ENCODE measurements around the gene KIF5A.
"Not testable (repeated sequence)": the region's sequence is repeated elsewhere in the genome, so short reads cannot be mapped to it uniquely, and the experiment has no call there.

The KIF5A gene

GRCh38 chr12:57551637-57552305 is 1.9 kb downstream of the KIF5A start:
- no peak for FAIRE-seq

GRCh38 chr12:57552306-57552651 is 2.4 kb downstream of the KIF5A start:
- FAIRE-seq (no peak), DNase-seq (ENCODE audit: extremely low spot score, insufficient read length, low read depth) (no peak)

More at GRCh38 chr12:57551637-57552305, 1.9 kb downstream of the KIF5A start:
- DNase-seq (ENCODE audit: extremely low spot score, insufficient read length, low read depth), result no peak

DNA sequence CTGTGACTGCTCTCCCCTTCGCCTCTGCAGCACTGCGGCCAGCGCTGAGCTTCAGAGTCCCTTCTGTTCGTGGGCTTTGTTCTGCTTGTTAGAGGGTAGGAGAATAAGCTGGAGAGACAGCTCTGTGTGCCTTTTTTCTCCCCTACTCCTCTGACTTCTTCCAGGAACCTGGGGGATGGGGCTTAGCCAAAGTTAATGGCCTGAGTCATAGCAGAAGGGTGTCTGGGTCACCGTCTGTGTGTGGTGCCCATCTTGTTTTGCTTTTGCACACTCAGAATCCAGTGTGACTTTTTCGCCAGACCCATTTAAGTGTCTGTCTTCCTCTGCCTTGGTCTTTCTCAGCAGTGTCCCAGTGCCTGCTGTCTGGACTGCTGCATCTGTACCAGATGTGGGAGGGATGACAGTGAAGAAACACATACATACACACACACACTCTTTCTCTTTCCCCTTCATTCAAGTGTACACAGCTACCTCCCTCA is 3.0 kb downstream of the KIF5A start:
- no peak for FAIRE-seq
- DNase-seq (ENCODE audit: extremely low spot score, insufficient read length, low read depth), result no peak

DNA sequence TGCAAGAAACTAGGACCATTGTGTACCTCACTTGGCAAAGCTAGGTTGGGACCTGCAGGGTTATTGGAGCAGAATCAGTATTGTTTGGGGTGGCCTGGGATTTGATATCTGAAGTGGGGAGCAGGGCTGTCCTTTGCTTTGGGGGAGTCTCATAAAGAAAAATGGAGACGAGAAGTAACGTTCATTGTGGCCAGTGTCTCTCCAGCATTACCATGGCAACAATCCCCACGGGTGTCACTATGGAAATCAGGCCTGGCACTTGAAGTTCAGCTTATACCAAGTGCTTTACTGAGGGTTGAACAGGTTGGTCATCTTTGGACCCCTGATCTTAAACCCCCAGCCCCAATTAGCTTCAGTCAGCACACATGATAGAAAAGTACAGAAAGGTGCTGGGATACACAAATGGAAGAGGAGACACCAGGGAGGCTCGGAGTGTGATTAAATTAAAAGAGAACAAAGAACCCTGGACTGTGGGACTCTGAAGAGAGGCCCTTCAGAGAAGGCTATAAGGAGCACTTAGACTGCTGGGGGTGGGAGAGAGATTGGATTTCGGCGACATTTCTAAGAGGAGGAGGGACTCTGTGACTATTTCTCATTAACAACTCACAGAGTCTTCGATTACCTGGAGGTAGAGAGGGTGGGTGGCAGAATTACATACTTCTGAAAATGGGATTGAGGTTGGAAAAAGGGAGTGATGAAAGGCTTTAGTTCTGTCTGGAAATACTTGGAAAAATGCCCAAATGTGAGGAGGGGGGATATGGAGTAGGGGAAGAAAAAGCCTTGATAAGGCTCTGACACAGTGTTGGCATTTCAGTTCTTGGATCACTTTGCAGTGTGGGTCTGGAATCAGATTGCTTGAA is 3.7 kb downstream of the KIF5A start:
- FAIRE-seq, result no peak
- no peak for DNase-seq (ENCODE audit: extremely low spot score, insufficient read length, low read depth)

DNA sequence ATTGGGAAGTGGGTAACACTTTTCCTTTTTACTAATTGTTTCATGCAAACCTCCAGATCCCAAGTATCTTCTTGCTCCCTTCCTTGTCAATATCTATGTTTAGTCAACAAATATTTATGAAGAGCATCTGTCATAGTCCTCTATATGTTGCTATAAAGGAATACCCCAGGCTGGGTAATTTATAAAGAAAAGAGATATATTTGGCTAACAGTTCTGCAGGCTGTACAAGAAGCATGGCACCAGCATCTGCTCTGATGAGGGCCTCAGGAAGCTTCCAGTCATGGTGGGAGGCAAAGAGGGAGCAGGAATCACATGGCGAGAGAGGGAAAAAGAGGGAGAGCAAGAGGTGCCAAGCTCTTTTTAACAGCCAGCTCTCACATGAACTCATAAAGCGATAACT is 4.6 kb downstream of the KIF5A start:
- no peak for FAIRE-seq

GRCh38 chr12:57554897-57555296 is 5.1 kb downstream of the KIF5A start:
- FAIRE-seq, result no peak
- DNase-seq (ENCODE audit: extremely low spot score, insufficient read length, low read depth), result no peak

More for the DNA sequence above, 4.6 kb downstream of the KIF5A start:
- no peak for DNase-seq (ENCODE audit: extremely low spot score, insufficient read length, low read depth)

- FAIRE-seq, result no peak
- no peak for DNase-seq (ENCODE audit: extremely low spot score, insufficient read length, low read depth)
Observed at GRCh38 chr12:57558864-57559263, 9.0 kb downstream of the KIF5A start.

DNA sequence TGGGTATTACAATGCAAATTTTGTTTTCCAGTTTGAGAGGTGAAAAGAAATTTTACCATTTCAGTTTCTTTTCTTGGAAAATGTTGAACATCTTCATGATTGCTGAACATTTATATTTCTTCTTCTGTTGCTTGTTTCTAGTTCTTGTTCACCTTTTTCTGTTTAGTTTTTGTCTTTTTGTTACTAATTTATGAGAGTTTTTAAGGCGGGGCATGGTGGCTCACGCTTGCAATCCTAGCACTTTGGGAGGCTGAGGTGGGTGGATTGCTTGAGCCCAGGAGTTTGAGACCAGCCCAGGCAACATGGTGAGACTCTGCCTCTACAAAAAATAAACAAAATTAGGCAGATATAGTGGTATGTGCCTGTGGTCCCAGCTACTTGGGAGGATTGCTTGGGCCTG is 10.7 kb downstream of the KIF5A start:
- FAIRE-seq (no peak), DNase-seq (ENCODE audit: extremely low spot score, insufficient read length, low read depth) (no peak)

GRCh38 chr12:57561117-57561516 is 11.3 kb downstream of the KIF5A start:
- not testable (repeated sequence) for DNase-seq (ENCODE audit: extremely low spot score, insufficient read length, low read depth); FAIRE-seq

DNA sequence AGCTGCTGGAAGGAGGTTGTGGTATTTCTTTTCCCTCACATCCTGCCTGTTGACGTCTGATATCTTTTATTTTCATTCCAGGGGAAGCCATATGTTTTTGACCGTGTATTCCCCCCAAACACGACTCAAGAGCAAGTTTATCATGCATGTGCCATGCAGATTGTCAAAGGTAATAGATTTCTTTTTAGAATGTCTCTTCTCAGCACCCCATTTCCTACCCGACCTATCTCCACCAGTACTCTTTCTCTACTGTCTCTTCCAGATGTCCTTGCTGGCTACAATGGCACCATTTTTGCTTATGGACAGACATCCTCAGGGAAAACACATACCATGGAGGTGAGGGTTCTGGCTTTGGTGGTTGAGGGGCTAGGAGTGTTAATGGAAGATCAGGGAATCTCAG is 13.5 kb downstream of the KIF5A start:
- DNase-seq (ENCODE audit: extremely low spot score, insufficient read length, low read depth), result no peak
- FAIRE-seq, result no peak

GRCh38 chr12:57564178-57564740 is 14.4 kb downstream of the KIF5A start:
- no peak for DNase-seq (ENCODE audit: extremely low spot score, insufficient read length, low read depth)
- FAIRE-seq, result no peak

DNA sequence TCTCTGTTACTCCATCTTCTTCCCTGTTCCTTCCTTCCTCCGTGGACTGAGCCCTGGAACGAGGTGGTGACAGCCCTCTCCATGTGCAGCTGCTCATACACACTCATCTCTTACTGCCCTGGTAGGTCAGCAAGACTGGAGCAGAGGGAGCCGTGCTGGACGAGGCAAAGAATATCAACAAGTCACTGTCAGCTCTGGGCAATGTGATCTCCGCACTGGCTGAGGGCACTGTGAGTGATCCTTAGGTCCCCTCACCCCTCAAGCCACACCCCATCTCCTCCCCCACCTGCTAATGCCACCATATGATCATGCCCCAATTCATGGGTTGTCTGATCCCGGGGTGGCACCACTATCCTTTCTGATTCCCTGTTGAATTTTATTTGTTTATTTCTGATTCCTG is 19.0 kb downstream of the KIF5A start:
- DNase-seq (ENCODE audit: extremely low spot score, insufficient read length, low read depth), result no peak
- no peak for FAIRE-seq

DNA sequence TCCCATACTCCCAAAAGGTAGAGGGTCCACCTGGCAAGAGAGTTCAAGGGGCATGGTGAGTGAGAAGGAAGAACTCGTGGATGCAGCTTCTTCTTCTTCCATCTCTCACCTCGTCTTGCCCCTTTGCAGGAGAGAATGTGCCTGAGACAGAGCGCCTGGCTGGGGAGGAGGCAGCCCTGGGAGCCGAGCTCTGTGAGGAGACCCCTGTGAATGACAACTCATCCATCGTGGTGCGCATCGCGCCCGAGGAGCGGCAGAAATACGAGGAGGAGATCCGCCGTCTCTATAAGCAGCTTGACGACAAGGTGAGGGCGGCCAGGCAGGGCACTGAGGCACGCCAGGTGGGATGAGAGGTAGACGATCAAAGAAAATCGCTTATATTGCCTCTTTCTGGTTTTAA is 20.0 kb downstream of the KIF5A start:
- no peak for DNase-seq (ENCODE audit: extremely low spot score, insufficient read length, low read depth)

DNA sequence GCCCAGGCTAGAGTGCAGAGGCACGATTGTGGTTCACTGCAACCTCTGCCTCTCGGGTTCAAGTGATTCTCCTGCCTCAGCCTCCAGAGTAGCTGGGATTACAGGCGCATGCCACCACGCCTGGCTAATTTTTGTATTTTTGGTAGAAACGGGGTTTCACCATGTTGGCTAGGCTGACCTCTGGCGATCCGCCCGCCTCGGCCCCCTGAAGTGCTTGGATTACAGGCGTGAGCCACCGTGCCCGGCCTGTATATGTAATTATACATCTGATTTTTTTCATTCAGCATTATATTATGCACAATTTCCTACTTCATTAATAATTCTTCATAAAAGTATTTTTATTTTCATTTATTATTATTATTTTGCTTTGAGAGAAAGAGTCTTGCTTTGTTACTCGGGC is 20.6 kb downstream of the KIF5A start:
- DNase-seq (ENCODE audit: extremely low spot score, insufficient read length, low read depth); FAIRE-seq: not testable (repeated sequence)

More for the DNA sequence above, 20.0 kb downstream of the KIF5A start:
- no peak for FAIRE-seq

DNA sequence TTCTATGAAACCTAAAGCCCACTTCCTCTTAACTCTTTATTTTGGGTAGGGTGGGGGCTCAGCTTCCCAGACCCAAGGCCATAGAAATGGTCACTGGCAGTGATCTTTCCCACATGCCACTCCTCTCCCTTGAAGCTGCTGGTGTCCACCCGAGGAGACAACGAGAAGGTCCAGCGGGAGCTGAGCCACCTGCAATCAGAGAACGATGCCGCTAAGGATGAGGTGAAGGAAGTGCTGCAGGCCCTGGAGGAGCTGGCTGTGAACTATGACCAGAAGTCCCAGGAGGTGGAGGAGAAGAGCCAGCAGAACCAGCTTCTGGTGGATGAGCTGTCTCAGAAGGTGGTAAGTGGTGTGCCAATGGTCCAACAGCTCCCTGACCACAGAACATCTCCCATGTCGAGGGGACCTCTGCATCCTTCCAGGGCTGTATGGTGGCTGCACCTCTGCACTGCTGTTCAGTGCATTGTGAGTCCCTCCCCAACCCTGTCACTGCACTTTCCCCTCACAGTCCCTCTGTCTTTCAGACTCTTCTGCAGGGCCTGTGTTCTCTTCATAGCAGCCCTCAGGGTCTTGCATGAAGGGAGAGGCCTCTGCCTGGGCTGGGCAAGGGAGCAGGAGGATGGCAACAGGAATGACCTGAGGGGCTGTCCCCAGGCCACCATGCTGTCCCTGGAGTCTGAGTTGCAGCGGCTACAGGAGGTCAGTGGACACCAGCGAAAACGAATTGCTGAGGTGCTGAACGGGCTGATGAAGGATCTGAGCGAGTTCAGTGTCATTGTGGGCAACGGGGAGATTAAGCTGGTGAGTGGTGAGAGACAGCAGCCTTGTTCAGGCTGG is 22.3 kb downstream of the KIF5A start:
- DNase-seq (ENCODE audit: extremely low spot score, insufficient read length, low read depth), result no peak
- no peak for FAIRE-seq

DNA sequence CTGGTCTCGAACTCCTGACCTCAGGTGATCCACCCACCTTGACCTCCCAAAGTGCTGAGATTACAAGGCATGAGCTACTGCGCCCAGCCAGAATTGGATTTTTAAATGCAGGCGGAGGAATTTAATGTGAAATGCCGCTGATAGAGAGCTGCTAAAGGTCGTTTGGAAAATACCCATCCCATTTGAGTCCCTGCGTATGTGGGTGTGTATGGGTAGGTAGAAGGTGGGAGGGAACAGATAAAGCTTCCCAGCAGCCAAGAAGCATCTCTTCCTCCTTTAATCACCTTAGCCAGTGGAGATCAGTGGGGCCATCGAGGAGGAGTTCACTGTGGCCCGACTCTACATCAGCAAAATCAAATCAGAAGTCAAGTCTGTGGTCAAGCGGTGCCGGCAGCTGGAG is 25.0 kb downstream of the KIF5A start:
- FAIRE-seq, result no peak
- DNase-seq (ENCODE audit: extremely low spot score, insufficient read length, low read depth), result no peak

DNA sequence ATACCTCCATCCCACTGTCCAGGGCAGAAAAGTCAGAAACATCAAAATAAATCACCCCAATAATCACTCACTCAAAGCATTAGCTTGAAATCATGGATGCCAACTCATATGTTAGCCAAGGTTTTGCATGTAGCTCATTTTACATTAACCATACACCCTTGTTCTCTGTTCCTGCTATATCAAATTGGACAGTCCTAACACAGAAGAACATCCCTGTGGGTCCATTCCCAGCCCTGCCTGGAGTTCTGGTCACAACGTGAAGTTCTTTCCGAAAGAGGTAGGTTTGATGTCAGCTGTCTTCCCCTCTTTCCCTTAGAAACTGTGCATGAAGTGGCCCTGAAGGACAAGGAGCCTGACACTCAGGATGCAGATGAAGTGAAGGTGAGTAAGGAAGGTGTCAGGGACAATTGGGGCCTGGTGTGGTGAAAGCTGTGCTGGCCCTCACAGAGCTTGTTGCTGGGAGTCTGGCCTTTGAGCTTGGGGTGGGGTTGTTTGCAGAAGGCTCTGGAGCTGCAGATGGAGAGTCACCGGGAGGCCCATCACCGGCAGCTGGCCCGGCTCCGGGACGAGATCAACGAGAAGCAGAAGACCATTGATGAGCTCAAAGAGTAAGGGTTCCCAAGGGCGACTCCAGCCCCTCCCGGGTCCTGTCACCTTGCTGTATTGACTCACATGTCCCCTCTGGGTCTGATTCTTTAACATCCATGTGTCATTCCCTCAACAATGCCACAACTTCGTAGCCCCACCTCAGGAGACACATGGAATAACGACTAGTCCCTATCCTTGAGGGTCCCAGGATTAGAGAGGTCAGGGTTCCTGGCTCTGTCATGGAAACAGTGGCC is 26.1 kb downstream of the KIF5A start:
- DNase-seq (ENCODE audit: extremely low spot score, insufficient read length, low read depth), result no peak
- no peak for FAIRE-seq

GRCh38 chr12:57576613-57577160 is 26.8 kb downstream of the KIF5A start:
- no peak for FAIRE-seq
- no peak for DNase-seq (ENCODE audit: extremely low spot score, insufficient read length, low read depth)
